ENCODE results near the gene PNPLA5. TPM values are rescaled to one million over a fixed set of nuclear protein-coding genes. Genes with fewer than 3 reads are reported as not detected.

Gene PNPLA5
- polyA plus RNA-seq, 3 donors: not detected

GRCh38 chr22:43878831-43879550 is 12.8 kb downstream of the PNPLA5 start:
- H3K27ac ChIP-seq (ENCODE audit: low read depth in 1 of 2, low read length in 2 of 2): no peak overlapping the region
- Mint-ChIP-seq H3K4me1 (no peaks in the 10 kb centered on the region), H3K36me3 (no peaks in the 10 kb centered on the region), H3K4me3 (no peak overlapping the region), H3K9me3 (peaks cover 0 to 2% (median 0%) of the 10 kb centered on the region in 7 donors), H3K27me3 (ENCODE audit: low read depth in 3 of 3) (peaks cover 1 to 8% (median 2%) of the 10 kb centered on the region in 3 donors), H3K27ac (no peak overlapping the region)
- no peaks in the 10 kb centered on the region for H3K36me3 ChIP-seq (replicated peaks in 1 of 2; ENCODE audit: control insufficient read depth in 1 of 2, insufficient read depth in 2 of 2, low read length in 2 of 2)
- intact Hi-C loops (cut with micrococcal nuclease): no loop called here
- WGBS (ENCODE audit: insufficient coverage): 87% methylated on average over 10 of the region's 12 CpGs
- DNase-seq: no peak
- H3K79me2 ChIP-seq (ENCODE audit: insufficient read depth, low read length): no peaks in the 10 kb centered on the region
- no peaks in the 10 kb centered on the region for H3K4me1 ChIP-seq (ENCODE audit: control insufficient read depth in 1 of 2, insufficient read depth in 2 of 2, low read length in 2 of 2)
- no peak overlapping the region for H2AFZ ChIP-seq (ENCODE audit: insufficient read depth, low read depth, low read length, poor library complexity, severe bottlenecking)
- H4K20me1 ChIP-seq (ENCODE audit: insufficient read depth, low read length): no peaks in the 10 kb centered on the region
- no peak overlapping the region for H3K4me3 ChIP-seq (replicated peaks in 1 of 3; ENCODE audit: low read depth in 2 of 3, low read length in 3 of 3)
- H3K9me3 ChIP-seq (replicated peaks in 1 of 2; ENCODE audit: control insufficient read depth in 1 of 2, insufficient read depth in 1 of 2, low read length in 2 of 2): no peaks in the 10 kb centered on the region
- no peak for TF ChIP-seq CTCF (IDR thresholded peaks at IDR 0.05)
- no peak overlapping the region for H3K9ac ChIP-seq (ENCODE audit: insufficient read depth, low read length, poor library complexity, severe bottlenecking)
- no peaks in the 10 kb centered on the region for H3K27me3 ChIP-seq (ENCODE audit: control insufficient read depth in 2 of 2, insufficient read depth in 2 of 2, low read length in 2 of 2)
- no peak overlapping the region for H3K4me2 ChIP-seq (replicated peaks; ENCODE audit: extremely low read depth, low read length, poor library complexity, severe bottlenecking)

- intact Hi-C loops (cut with micrococcal nuclease): no loop called here
- Mint-ChIP-seq H3K4me3 (no peak overlapping the region), H3K4me1 (no peaks in the 10 kb centered on the region), H3K27ac (no peak overlapping the region), H3K9me3 (peaks cover 0 to 2% (median 0%) of the 10 kb centered on the region in 7 donors), H3K36me3 (no peaks in the 10 kb centered on the region), H3K27me3 (ENCODE audit: low read depth in 3 of 3) (peaks cover 1 to 10% (median 4%) of the 10 kb centered on the region in 3 donors)
- no peak for TF ChIP-seq CTCF (IDR thresholded peaks at IDR 0.05)
- Histone ChIP-seq H3K36me3 (replicated peaks in 1 of 2; ENCODE audit: control insufficient read depth in 1 of 2, insufficient read depth in 2 of 2, low read length in 2 of 2) (no peaks in the 10 kb centered on the region), H3K9me3 (replicated peaks in 1 of 2; ENCODE audit: control insufficient read depth in 1 of 2, insufficient read depth in 1 of 2, low read length in 2 of 2) (no peaks in the 10 kb centered on the region), H3K4me1 (ENCODE audit: control insufficient read depth in 1 of 2, insufficient read depth in 2 of 2, low read length in 2 of 2) (no peaks in the 10 kb centered on the region), H3K4me2 (replicated peaks; ENCODE audit: extremely low read depth, low read length, poor library complexity, severe bottlenecking) (no peak overlapping the region), H2AFZ (ENCODE audit: insufficient read depth, low read depth, low read length, poor library complexity, severe bottlenecking) (no peak overlapping the region), H3K79me2 (ENCODE audit: insufficient read depth, low read length) (no peaks in the 10 kb centered on the region), H3K9ac (ENCODE audit: insufficient read depth, low read length, poor library complexity, severe bottlenecking) (no peak overlapping the region), H3K27me3 (ENCODE audit: control insufficient read depth in 2 of 2, insufficient read depth in 2 of 2, low read length in 2 of 2) (no peaks in the 10 kb centered on the region), H3K27ac (ENCODE audit: low read depth in 1 of 2, low read length in 2 of 2) (no peak overlapping the region), H4K20me1 (ENCODE audit: insufficient read depth, low read length) (no peaks in the 10 kb centered on the region), H3K4me3 (replicated peaks in 1 of 3; ENCODE audit: low read depth in 2 of 3, low read length in 3 of 3) (no peak overlapping the region)
- DNase-seq: no peak
- WGBS (ENCODE audit: insufficient coverage): 89% methylated on average over 8 of the region's 12 CpGs
These were observed 13.6 kb downstream of the PNPLA5 start for GRCh38 chr22:43878079-43878795.

Data from CD14-positive monocyte (primary cell).